ENCODE results near the gene DDX43. TPM values are rescaled to one million over a fixed set of nuclear protein-coding genes. Genes with fewer than 3 reads are reported as not detected.
"Not testable (repeated sequence)": the region's sequence is repeated elsewhere in the genome, so short reads cannot be mapped to it uniquely, and the experiment has no call there.

DDX43 gene
- total RNA-seq, 2 donors from 2014 or later, result 0.51 to 0.85 TPM

DNA sequence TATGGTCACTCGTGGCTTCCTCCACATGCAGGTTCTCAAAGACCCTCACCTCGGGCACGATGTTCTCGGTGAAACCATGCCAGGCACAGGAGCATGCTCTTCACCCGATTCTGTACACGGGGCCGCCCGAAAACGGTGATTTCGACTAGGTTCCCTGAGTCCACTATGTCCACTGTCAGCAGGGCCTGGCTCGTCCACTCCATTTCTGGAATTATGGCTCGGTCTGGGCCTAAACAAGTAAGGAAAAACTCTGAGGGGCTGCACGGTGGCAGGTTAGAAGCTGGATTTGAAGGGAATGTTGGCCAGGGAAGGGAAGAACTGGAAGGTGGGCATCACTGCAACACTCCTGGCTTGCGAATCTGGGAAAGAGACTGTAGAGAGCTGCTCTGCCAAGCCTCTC is 25.5 kb upstream of the DDX43 start:
- Histone ChIP-seq H3K27me3 (no peaks in the 10 kb centered on the region), H3K4me1 (no peaks in the 10 kb centered on the region)
- TF ChIP-seq, protein P1, sequence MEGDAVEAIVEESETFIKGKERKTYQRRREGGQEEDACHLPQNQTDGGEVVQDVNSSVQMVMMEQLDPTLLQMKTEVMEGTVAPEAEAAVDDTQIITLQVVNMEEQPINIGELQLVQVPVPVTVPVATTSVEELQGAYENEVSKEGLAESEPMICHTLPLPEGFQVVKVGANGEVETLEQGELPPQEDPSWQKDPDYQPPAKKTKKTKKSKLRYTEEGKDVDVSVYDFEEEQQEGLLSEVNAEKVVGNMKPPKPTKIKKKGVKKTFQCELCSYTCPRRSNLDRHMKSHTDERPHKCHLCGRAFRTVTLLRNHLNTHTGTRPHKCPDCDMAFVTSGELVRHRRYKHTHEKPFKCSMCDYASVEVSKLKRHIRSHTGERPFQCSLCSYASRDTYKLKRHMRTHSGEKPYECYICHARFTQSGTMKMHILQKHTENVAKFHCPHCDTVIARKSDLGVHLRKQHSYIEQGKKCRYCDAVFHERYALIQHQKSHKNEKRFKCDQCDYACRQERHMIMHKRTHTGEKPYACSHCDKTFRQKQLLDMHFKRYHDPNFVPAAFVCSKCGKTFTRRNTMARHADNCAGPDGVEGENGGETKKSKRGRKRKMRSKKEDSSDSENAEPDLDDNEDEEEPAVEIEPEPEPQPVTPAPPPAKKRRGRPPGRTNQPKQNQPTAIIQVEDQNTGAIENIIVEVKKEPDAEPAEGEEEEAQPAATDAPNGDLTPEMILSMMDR (IDR thresholded peaks at IDR 0.05), result no peak

DNA sequence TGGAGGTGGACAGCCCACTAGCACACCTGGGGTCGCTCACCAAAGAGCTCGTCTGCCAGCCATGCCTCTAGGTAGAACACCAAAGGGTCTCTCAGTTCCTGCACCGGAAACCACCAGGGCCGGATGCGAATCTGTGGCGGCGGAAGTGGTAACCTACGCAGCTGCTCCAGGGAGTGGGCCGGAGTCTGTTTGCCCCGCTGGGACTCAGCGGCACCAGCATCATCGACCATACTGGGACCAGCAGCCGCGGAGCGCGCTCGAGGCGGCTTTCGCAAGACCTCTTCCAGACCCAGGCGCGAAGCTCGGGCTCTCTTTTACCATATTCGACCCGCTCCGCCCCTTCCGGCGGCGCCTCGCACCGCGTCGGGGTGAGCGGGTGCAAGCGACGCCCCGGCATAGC is 25.1 kb upstream of the DDX43 start, which contains the start of gene OOEP:
Gene OOEP, minus strand, starts transcription at position 335 of the 400 bp plus-strand sequence. Its CDS starts 105 bp downstream, at position 230.
- DNase-seq (ENCODE audit: low spot score), result no peak
- TF ChIP-seq, protein P1 (IDR thresholded peaks at IDR 0.05), result no peak
- no peaks in the 10 kb centered on the region for H3K4me1 ChIP-seq
- peaks cover 0 to 17% of the 10 kb centered on the region in 2 donors for H3K9me3 ChIP-seq
- H3K36me3 ChIP-seq, result no peaks in the 10 kb centered on the region
- H3K27me3 ChIP-seq, result no peaks in the 10 kb centered on the region
- H3K4me3 ChIP-seq, result no peak within 1 kb of the TSS
- H3K27ac ChIP-seq, result no peak within 1 kb of the TSS

More for the DNA sequence above, 25.5 kb upstream of the DDX43 start:
- H3K9me3 ChIP-seq, result peaks cover 0 to 17% of the 10 kb centered on the region in 2 donors
- DNase-seq (ENCODE audit: low spot score), result no peak
- H3K27ac ChIP-seq, result no peak overlapping the region
- no peak overlapping the region for H3K4me3 ChIP-seq
- no peaks in the 10 kb centered on the region for H3K36me3 ChIP-seq

DNA sequence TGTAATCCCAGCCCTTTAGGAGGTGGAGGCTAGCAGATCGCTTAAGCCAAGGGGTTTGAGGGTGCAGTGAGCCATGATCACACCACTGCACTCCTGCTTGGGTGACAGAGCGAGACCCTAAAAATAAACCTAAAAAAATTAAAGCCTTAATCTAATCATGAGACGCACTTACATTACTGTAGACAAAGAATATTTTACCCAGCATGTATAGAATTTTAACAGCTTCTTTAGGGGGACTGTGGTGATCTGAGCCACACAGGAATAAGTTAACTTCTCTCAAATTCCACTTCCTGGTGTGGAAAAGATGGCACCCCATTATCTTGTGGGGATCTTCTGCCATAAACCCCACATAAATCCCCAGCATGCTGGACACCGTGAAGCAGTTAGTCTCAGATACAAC is 22.6 kb upstream of the DDX43 start:
- no peaks in the 10 kb centered on the region for H3K27me3 ChIP-seq
- no peaks in the 10 kb centered on the region for H3K4me1 ChIP-seq
- no peaks in the 10 kb centered on the region for H3K36me3 ChIP-seq
- no peak overlapping the region for H3K4me3 ChIP-seq
- TF ChIP-seq, protein P1 (IDR thresholded peaks at IDR 0.05), result no peak
- DNase-seq (ENCODE audit: low spot score), result no peak
- no peak overlapping the region for H3K27ac ChIP-seq
- peaks cover 0 to 17% of the 10 kb centered on the region in 2 donors for H3K9me3 ChIP-seq

DNA sequence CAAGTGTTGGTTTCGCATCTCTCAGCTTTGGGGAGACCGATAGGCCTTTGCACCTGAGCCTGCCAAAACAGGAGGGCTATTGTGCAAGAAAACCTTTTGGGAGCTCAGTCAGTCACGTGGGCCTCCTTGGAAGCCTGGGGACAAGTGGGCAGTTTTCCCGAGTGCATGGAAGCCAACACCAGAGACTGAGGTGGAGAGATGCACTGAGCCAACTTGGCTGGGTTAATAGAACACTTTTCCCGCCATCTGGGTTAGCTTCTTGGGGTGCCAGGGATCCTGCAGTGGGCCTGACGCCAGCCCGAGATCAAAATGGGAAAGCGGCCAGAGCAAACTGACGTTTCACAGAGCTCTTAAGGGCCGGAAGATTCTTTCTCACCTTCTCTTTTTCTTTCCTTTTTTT is 22.1 kb upstream of the DDX43 start:
- Histone ChIP-seq H3K27me3 (no peaks in the 10 kb centered on the region), H3K4me1 (no peaks in the 10 kb centered on the region), H3K27ac (no peak overlapping the region), H3K36me3 (no peaks in the 10 kb centered on the region), H3K4me3 (no peak overlapping the region), H3K9me3 (peaks cover 0 to 17% of the 10 kb centered on the region in 2 donors)
- no peak for DNase-seq (ENCODE audit: low spot score)
- TF ChIP-seq, protein P1 (IDR thresholded peaks at IDR 0.05), result no peak

DNA sequence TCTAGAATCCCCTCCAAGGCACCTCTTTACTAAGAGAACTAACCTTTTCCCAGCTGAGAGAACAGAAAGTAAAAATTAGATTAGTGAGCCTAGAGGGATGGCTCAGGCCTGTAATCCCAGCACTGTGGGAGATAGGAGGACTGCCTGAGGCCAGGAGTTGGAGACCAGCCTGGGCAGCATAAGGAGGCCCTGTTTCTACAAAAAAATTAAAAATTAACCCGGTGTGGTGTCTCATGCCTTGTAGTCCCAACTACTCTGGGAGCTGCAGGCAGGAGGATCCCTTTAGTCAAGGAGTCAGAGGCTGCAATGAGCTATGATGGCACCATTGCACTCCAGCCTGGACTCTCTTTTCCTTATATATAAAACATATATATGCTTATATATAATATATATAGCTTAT is 19.4 kb upstream of the DDX43 start:
- TF ChIP-seq, protein P1 (IDR thresholded peaks at IDR 0.05), result no peak
- no peak for DNase-seq (ENCODE audit: low spot score)
- H3K27me3 ChIP-seq, result no peaks in the 10 kb centered on the region

DNA sequence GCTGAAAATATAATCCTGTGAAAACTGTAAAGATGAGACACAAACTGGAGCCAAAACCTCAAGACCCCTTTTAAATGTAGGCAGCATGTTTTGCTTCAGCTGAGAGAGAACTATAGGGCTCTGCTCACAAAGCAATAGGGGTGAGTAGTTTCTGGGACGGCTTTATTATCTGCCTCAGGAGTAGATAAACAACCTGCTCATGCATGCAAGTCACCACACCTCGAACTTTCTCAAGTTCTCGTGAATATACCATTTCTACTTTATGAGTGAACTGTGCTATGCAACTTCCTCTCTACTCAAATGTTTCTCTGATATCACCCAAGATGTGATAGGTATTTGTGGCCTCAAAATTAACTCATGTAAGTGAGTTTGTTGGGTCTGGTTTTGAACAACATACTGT is 17.4 kb upstream of the DDX43 start:
- Histone ChIP-seq H3K9me3 (peaks cover 0 to 5% of the 10 kb centered on the region in 2 donors), H3K36me3 (no peaks in the 10 kb centered on the region), H3K27ac (no peak overlapping the region), H3K4me3 (no peak overlapping the region), H3K27me3 (no peaks in the 10 kb centered on the region), H3K4me1 (no peaks in the 10 kb centered on the region)
- DNase-seq (ENCODE audit: low spot score), result no peak
- TF ChIP-seq, protein P1 (IDR thresholded peaks at IDR 0.05), result no peak

More for the DNA sequence above, 19.4 kb upstream of the DDX43 start:
- Histone ChIP-seq H3K4me3 (no peak overlapping the region), H3K9me3 (peaks cover 0 to 17% of the 10 kb centered on the region in 2 donors), H3K4me1 (no peaks in the 10 kb centered on the region), H3K36me3 (no peaks in the 10 kb centered on the region), H3K27ac (no peak overlapping the region)

DNA sequence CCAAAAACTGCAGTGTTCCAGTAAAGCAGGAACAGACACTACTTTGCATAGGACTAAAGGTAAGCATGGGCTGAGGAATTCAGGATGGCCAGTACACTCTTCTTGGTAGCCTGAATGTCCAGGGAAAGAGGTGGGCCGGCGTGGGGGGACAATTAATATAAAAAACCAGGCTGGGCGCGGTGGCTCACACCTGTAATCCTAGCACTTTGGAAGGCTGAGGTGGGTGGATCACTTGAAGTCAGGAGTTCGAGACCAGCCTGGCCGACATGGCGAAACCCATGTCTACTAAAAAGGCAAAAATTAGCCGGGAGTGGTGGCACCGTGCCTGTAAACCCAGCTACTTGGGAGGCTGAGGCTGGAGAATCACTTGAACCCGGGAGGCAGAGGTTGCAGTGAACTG is 13.1 kb upstream of the DDX43 start:
- not testable (repeated sequence) for H3K4me1 ChIP-seq; DNase-seq (ENCODE audit: low spot score); H3K36me3 ChIP-seq; H3K27me3 ChIP-seq; H3K4me3 ChIP-seq; H3K27ac ChIP-seq; H3K9me3 ChIP-seq
